PC-3 (cell line): ENCODE measurements around the gene DSG2. TPM values are rescaled to one million over a fixed set of nuclear protein-coding genes. Genes with fewer than 3 reads are reported as not detected.

Source experiments
- ATAC-seq: fragments of 200-7000 bp; cut with Tn5 transposase; 2 replicates; pipeline ENCODE4 v1.9.1; 2020; ENCODE audit warnings: mild to moderate bottlenecking, moderate library complexity
- BruUV-seq: library from RNA; stranded (reverse); fragments of 400-500 nt; replicated peaks from 2 replicates; lab custom pipeline; 2021; lab: Mats Ljungman, UMichigan
- CTCF ChIA-PET: fragments of 300-600 bp; sonication (Branson Sonifier 250); formaldehyde crosslinking; loops from one replicate; lab custom pipeline; 2022; ENCODE audit warnings: antibody characterized with exemption; lab: Charles Lee
- POLR2A ChIA-PET: fragments of 300-600 bp; sonication (Branson Sonifier 250); formaldehyde crosslinking; loops from one replicate; lab custom pipeline; 2022; ENCODE audit warnings: antibody characterized with exemption; ENCODE audit not compliant: unreplicated experiment; lab: Charles Lee
- DNase-seq: peaks from one replicate; pipeline ENCODE4 v3.0.0-alpha.2; 2015
- H2AFZ ChIP-seq: fragments of 300-600 bp; sonication (generic); 2 replicates; pipeline ENCODE4 v1.6.0; 2016; ENCODE audit warnings: antibody characterized with exemption, low read length
- H3F3A ChIP-seq: fragments of 300-600 bp; sonication (generic); one replicate; pipeline ENCODE4 v1.6.0; 2017; ENCODE audit warnings: antibody characterized with exemption, low read length, control low read depth, mild to moderate bottlenecking; ENCODE audit not compliant: unreplicated experiment
- H3K27ac ChIP-seq: fragments of 300-600 bp; sonication (generic); 2 replicates; pipeline ENCODE4 v1.5.1; 2016; ENCODE audit warnings: mild to moderate bottlenecking, low read length
- H3K27me3 ChIP-seq: fragments of 300-600 bp; sonication (generic); 2 replicates; pipeline ENCODE4 v1.6.1; 2016; ENCODE audit warnings: low read length, mixed read lengths
- H3K36me3 ChIP-seq: fragments of 300-600 bp; sonication (generic); 2 replicates; pipeline ENCODE4 v1.6.1; 2016; ENCODE audit warnings: low read depth, mixed run types, low read length, mixed read lengths
- H3K4me1 ChIP-seq: fragments of 300-600 bp; sonication (generic); 2 replicates; pipeline ENCODE4 v1.5.1; 2016; ENCODE audit warnings: low read length; ENCODE audit not compliant: insufficient read depth
- H3K4me2 ChIP-seq: fragments of 300-600 bp; sonication (generic); 2 replicates; pipeline ENCODE4 v1.6.0; 2016; ENCODE audit warnings: low read length
- H3K4me3 ChIP-seq: fragments of 300-600 bp; sonication (generic); 2 replicates; pipeline ENCODE4 v1.5.1; 2016; ENCODE audit warnings: mild to moderate bottlenecking, low read length, mixed read lengths
- H3K79me2 ChIP-seq: fragments of 300-600 bp; sonication (generic); 2 replicates; pipeline ENCODE4 v1.6.1; 2017; ENCODE audit warnings: low read length, mixed read lengths
- H3K9ac ChIP-seq: fragments of 300-600 bp; sonication (generic); 2 replicates; pipeline ENCODE4 v1.6.0; 2016; ENCODE audit warnings: mild to moderate bottlenecking, low read length
- H3K9me2 ChIP-seq: fragments of 300-600 bp; sonication (generic); replicated peaks from 2 replicates; pipeline ENCODE4 v1.6.1; 2016; ENCODE audit warnings: mixed run types, low read length, mixed read lengths
- H3K9me3 ChIP-seq: fragments of 300-600 bp; sonication (generic); 2 replicates; pipeline ENCODE4 v1.6.1; 2016; ENCODE audit warnings: low read length, mixed read lengths
- H4K20me1 ChIP-seq: fragments of 300-600 bp; sonication (generic); 2 replicates; pipeline ENCODE4 v1.6.1; 2016; ENCODE audit warnings: low read length, mixed read lengths
- EZH2 ChIP-seq: fragments of 300-600 bp; sonication (generic); IDR thresholded peaks from one replicate; pipeline ENCODE4 v1.6.1; 2017; ENCODE audit warnings: antibody characterized with exemption, mild to moderate bottlenecking, low read length; ENCODE audit not compliant: unreplicated experiment
- EZH2phosphoT487 ChIP-seq: fragments of 300-600 bp; sonication (generic); IDR thresholded peaks from 2 replicates; pipeline ENCODE4 v1.6.1; 2018; ENCODE audit warnings: mild to moderate bottlenecking, antibody characterized with exemption, low read length, borderline replicate concordance
- intact Hi-C: fragments of 100-400 bp; cut with micrococcal nuclease; formaldehyde crosslinking; loops from 2 replicates; pipeline ENCODE4 v1.9.0; 2023
- total RNA-seq: library from RNA; depleted of rRNA; stranded (reverse); fragments of >200 nt; gene quantifications from 2 replicates; pipeline ENCODE4 v1.2.3, GENCODE V29; 2014
- TF ChIP-seq, protein P1 (sequence below): fragments of 300-600 bp; sonication (generic); conservative IDR thresholded peaks from 2 replicates; pipeline ENCODE4 v1.5.1; 2017; ENCODE audit warnings: antibody characterized with exemption, low read depth, mild to moderate bottlenecking, low read length

The DSG2 gene
- total RNA-seq, 1 experiment from 2014 or later = 17.2 TPM

DNA sequence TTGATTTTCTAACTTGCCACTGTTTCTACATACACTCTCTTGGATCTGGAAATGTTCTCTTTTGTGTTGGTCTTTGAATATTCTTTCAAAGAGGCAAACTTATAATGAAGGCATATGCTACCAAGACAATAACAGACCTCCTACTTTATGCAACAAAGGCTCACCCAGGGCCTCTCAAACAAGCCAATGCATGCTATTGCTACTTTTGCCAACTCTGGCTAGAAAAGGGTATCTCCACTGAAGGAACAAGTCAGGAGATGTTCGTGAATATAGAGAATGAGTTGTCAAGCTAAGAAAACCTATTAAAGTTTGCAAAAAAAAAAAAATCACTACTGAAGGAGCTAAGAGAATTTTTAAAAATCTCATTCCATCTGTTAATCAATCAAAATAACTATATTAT, 15.9 kb upstream of the DSG2 start:
- Histone ChIP-seq H3K9me3 (no peaks in the 10 kb centered on the region), H3K27ac (no peak overlapping the region), H3K27me3 (no peaks in the 10 kb centered on the region), H3K79me2 (no peaks in the 10 kb centered on the region), H3K9ac (no peak overlapping the region), H3F3A (no peaks in the 10 kb centered on the region), H3K9me2 (no peaks in the 10 kb centered on the region), H4K20me1 (no peaks in the 10 kb centered on the region), H2AFZ (no peak overlapping the region), H3K36me3 (no peaks in the 10 kb centered on the region), H3K4me3 (no peak overlapping the region), H3K4me1 (peaks cover under 1% of the 10 kb centered on the region; the same call in 1 of the 2 replicates), H3K4me2 (no peak overlapping the region)
- ChIA-PET POLR2A (interaction anchor here (0.7 kb wide), 1 partner anchor 28 kb away, joined by 5 read pairs; no protein-coding TSS in a partner anchor), CTCF (no interaction called here)
- no peak for DNase-seq
- intact Hi-C loops = no loop called here
- TF ChIP-seq, protein P1, sequence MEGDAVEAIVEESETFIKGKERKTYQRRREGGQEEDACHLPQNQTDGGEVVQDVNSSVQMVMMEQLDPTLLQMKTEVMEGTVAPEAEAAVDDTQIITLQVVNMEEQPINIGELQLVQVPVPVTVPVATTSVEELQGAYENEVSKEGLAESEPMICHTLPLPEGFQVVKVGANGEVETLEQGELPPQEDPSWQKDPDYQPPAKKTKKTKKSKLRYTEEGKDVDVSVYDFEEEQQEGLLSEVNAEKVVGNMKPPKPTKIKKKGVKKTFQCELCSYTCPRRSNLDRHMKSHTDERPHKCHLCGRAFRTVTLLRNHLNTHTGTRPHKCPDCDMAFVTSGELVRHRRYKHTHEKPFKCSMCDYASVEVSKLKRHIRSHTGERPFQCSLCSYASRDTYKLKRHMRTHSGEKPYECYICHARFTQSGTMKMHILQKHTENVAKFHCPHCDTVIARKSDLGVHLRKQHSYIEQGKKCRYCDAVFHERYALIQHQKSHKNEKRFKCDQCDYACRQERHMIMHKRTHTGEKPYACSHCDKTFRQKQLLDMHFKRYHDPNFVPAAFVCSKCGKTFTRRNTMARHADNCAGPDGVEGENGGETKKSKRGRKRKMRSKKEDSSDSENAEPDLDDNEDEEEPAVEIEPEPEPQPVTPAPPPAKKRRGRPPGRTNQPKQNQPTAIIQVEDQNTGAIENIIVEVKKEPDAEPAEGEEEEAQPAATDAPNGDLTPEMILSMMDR = no peak
- no peak for TF ChIP-seq EZH2phosphoT487
- no peak for TF ChIP-seq EZH2
- BruUV-seq = no TSS peak
- no peak for ATAC-seq

DNA sequence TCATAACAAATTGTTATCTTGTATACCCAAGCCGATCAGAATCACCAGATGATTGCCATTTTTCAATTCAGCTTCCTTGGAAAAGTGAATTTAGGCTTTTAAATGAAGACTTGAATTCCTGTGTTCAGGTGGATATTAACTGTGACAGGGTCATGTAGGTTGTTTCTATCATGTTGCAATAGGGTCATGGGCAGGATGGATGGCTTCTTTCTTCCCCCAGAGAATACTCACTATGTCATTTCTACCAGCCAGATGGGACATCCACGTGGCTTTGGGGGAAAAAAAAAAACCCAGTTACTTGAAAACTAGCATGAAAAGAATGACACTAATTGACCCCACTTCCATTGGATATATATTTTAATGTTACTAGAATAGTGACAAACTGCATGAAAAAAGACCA, 14.6 kb upstream of the DSG2 start:
- Histone ChIP-seq H3K79me2 (no peaks in the 10 kb centered on the region), H3K4me2 (no peak overlapping the region), H3F3A (no peaks in the 10 kb centered on the region), H3K27ac (no peak overlapping the region), H3K9me2 (no peaks in the 10 kb centered on the region), H3K4me3 (no peak overlapping the region), H3K4me1 (peaks cover 14% of the 10 kb centered on the region), H2AFZ (no peak overlapping the region), H3K36me3 (no peaks in the 10 kb centered on the region), H4K20me1 (no peaks in the 10 kb centered on the region), H3K9ac (no peak overlapping the region), H3K27me3 (no peaks in the 10 kb centered on the region), H3K9me3 (no peaks in the 10 kb centered on the region)
- intact Hi-C loops = no loop called here
- no peak for TF ChIP-seq EZH2
- no peak for TF ChIP-seq EZH2phosphoT487
- TF ChIP-seq, protein P1 = no peak
- no TSS peak for BruUV-seq
- DNase-seq (no peak), ATAC-seq (no peak)
- CTCF ChIA-PET = no interaction called here
- POLR2A ChIA-PET = no interaction called here

DNA sequence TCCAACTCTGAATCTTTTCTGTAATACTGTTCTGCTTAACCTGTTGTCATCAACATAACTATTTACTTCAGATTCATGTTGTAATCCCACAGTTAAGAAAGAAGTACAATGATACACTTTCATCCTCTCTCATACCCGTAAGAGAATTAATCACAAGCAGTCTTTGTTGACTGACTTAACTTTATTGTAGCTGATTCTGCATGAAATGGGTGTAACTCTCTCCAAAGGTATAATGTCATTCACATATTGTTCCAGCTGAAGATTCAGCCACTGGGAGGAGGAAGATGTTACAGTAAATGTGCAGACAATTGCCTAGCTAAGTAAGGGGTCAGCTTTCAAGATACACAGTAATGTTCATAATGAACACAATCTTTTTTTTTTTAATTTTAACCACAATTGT, 13.5 kb upstream of the DSG2 start:
- Histone ChIP-seq H3K4me3 (no peak overlapping the region), H3K4me2 (no peak overlapping the region), H4K20me1 (no peaks in the 10 kb centered on the region), H3K4me1 (peaks cover 23% of the 10 kb centered on the region), H3K9ac (no peak overlapping the region), H3F3A (no peaks in the 10 kb centered on the region), H2AFZ (no peak overlapping the region), H3K79me2 (no peaks in the 10 kb centered on the region), H3K27me3 (no peaks in the 10 kb centered on the region), H3K9me3 (no peaks in the 10 kb centered on the region), H3K36me3 (no peaks in the 10 kb centered on the region), H3K27ac (no peak overlapping the region), H3K9me2 (no peaks in the 10 kb centered on the region)
- CTCF ChIA-PET = no interaction called here
- DNase-seq (no peak), ATAC-seq (no peak)
- no TSS peak for BruUV-seq
- POLR2A ChIA-PET = no interaction called here
- no peak for TF ChIP-seq EZH2phosphoT487
- no peak for TF ChIP-seq EZH2
- TF ChIP-seq, protein P1 = no peak
- intact Hi-C loops = no loop called here
